HL-60 (cell line): ENCODE data around the gene MRPL39.

Experiments
- GABPA ChIP-seq: IDR thresholded peaks from 2 replicates; pipeline ENCODE4 v1.6.1; 2012; ENCODE audit warnings: low read depth
- POLR2AphosphoS5 ChIP-seq: IDR thresholded peaks from 2 replicates; pipeline ENCODE4 v1.6.1; 2012; ENCODE audit warnings: low read depth
- TF ChIP-seq, protein P1 (sequence below): IDR thresholded peaks from one replicate; pipeline ENCODE4 v1.5.1; 2011; ENCODE audit warnings: low read length, control low read depth, inconsistent platforms; ENCODE audit not compliant: insufficient read depth

DNA sequence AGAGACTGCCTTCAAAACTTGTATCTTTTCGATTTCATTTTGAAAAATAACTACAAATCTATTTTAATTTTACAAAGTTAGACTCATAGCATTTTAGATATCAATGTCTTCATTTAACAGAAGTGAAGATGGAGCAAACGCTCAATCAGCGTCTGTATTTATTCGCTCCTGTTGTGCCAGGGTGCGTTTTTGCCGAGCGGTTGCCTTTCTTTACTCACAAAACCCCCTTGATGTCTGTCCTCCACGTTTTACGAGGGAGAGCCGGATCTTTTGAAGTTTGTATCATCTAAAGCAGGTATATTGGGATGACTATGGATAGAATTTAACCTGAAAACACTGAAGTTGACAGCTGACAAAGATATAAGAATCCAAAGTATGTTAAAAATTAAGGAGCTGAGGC, 44.6 kb downstream of the MRPL39 start:
- TF ChIP-seq POLR2AphosphoS5 = no peak
- no peak for TF ChIP-seq GABPA
- TF ChIP-seq, protein P1, sequence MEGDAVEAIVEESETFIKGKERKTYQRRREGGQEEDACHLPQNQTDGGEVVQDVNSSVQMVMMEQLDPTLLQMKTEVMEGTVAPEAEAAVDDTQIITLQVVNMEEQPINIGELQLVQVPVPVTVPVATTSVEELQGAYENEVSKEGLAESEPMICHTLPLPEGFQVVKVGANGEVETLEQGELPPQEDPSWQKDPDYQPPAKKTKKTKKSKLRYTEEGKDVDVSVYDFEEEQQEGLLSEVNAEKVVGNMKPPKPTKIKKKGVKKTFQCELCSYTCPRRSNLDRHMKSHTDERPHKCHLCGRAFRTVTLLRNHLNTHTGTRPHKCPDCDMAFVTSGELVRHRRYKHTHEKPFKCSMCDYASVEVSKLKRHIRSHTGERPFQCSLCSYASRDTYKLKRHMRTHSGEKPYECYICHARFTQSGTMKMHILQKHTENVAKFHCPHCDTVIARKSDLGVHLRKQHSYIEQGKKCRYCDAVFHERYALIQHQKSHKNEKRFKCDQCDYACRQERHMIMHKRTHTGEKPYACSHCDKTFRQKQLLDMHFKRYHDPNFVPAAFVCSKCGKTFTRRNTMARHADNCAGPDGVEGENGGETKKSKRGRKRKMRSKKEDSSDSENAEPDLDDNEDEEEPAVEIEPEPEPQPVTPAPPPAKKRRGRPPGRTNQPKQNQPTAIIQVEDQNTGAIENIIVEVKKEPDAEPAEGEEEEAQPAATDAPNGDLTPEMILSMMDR = no peak
